Common myeloid progenitor, CD34-positive (primary cell): ENCODE data around the gene EIF4EBP2.

Source experiments
- CTCF ChIA-PET: fragments of 350-600 bp; sonication (Branson Sonifier 250); formaldehyde crosslinking; loops from one replicate; lab custom pipeline; 2021; ENCODE audit warnings: antibody characterized with exemption; lab: Charles Lee
- POLR2A ChIA-PET: fragments of 350-600 bp; sonication (Branson Sonifier 250); formaldehyde crosslinking; loops from one replicate; lab custom pipeline; 2021; ENCODE audit warnings: antibody characterized with exemption; lab: Charles Lee
- DNase-seq, 3 donors: peaks; one replicate each; pipeline versions ENCODE4 v3.0.0 to v3.0.0-alpha.2; 2013
- H3K27ac ChIP-seq, 2 experiments: 1 replicate in 1 of 2; 2 replicates in 1 of 2; pipeline ENCODE4 v1.7.0; 2013; ENCODE audit warnings: inconsistent platforms in 2 of 2, low read length in 2 of 2, mild to moderate bottlenecking in 2 of 2, low read depth in 1 of 2, moderate library complexity in 1 of 2; ENCODE audit not compliant: severe bottlenecking in 2 of 2, insufficient read depth in 1 of 2, poor library complexity in 1 of 2
- H3K27me3 ChIP-seq, 5 experiments: replicated peaks in 2 of 5; 1 replicate in 3 of 5; 2 replicates in 2 of 5; pipeline versions ENCODE4 v1.6.1 to v1.7.0; 2013; ENCODE audit warnings: low read length in 4 of 5, mild to moderate bottlenecking in 2 of 5, moderate library complexity in 2 of 5, inconsistent platforms in 1 of 5; ENCODE audit not compliant: insufficient read depth in 5 of 5, control insufficient read depth in 4 of 5
- H3K36me3 ChIP-seq, 4 experiments: 1 replicate in 2 of 4; 2 replicates in 2 of 4; pipeline versions ENCODE4 v1.6.1 to v1.7.0; 2013; ENCODE audit warnings: low read length in 3 of 4, control low read depth in 1 of 4, mild to moderate bottlenecking in 1 of 4; ENCODE audit not compliant: control insufficient read depth in 4 of 4, insufficient read depth in 4 of 4
- H3K4me1 ChIP-seq, 4 experiments: 1 replicate in 3 of 4; 2 replicates in 1 of 4; pipeline versions ENCODE4 v1.6.1 to v1.7.1; 2013; ENCODE audit warnings: low read length in 3 of 4, mild to moderate bottlenecking in 3 of 4, control low read depth in 1 of 4, inconsistent platforms in 1 of 4, moderate library complexity in 1 of 4; ENCODE audit not compliant: control insufficient read depth in 4 of 4, insufficient read depth in 4 of 4; ENCODE audit errors: control extremely low read depth in 1 of 4
- H3K4me3 ChIP-seq, 7 experiments: 1 replicate in 4 of 7; 2 replicates in 3 of 7; pipeline versions ENCODE4 v1.5.1 to v1.7.0; 2013; ENCODE audit warnings: mild to moderate bottlenecking in 7 of 7, low read length in 6 of 7, moderate library complexity in 6 of 7, inconsistent platforms in 2 of 7, low read depth in 2 of 7, control low read depth in 1 of 7; ENCODE audit not compliant: insufficient read depth in 4 of 7, control insufficient read depth in 1 of 7; ENCODE audit errors: extremely low read depth in 1 of 7
- H3K9me3 ChIP-seq, 5 experiments: 1 replicate in 4 of 5; 2 replicates in 1 of 5; pipeline versions ENCODE4 v1.6.1 to v1.7.1; 2013; ENCODE audit warnings: low read length in 4 of 5, mild to moderate bottlenecking in 2 of 5, inconsistent platforms in 1 of 5, low read depth in 1 of 5, moderate library complexity in 1 of 5; ENCODE audit not compliant: control insufficient read depth in 4 of 5, insufficient read depth in 2 of 5; ENCODE audit errors: control extremely low read depth in 1 of 5
- WGBS: methylation state at CpG from one replicate; pipeline ENCODE4 v1.1.5; 2013; ENCODE audit not compliant: insufficient coverage; 5-methylcytosine and 5-hydroxymethylcytosine counted together

EIF4EBP2 gene

DNA sequence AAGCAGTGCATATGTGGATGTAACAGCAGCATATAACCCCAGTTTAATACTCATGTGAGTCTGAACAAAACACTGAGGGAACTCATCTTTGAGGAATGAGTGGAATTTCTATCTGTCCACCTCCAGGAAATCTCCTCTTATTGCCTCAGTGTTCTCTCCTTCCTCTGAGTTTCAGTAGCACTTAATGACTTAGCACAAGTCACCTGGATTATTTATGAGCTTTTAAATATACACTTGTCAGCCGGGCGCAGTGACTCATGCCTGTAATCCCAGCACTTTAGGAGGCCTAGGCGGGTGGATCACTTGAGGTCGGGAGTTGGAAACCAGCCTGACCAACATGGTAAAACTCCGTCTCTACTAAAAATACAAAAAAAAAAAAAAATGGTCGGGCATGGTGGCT, 25.8 kb upstream of the EIF4EBP2 start:
- DNase-seq = peak in 2 of 3 donors; percentile 21 to 62
- Histone ChIP-seq H3K27ac (no peak overlapping the region), H3K9me3 (peaks cover 0 to 4% (median 0%) of the 10 kb centered on the region in 5 experiments), H3K27me3 (peaks cover 0 to 6% (median 0%) of the 10 kb centered on the region in 5 experiments), H3K4me3 (no peak overlapping the region), H3K36me3 (peaks cover 0 to 6% (median 3%) of the 10 kb centered on the region in 4 experiments), H3K4me1 (peaks cover 2 to 18% (median 14%) of the 10 kb centered on the region in 4 experiments)
- POLR2A ChIA-PET = no interaction called here
- 52% methylated on average over 5 of the region's 6 CpGs for WGBS
- CTCF ChIA-PET = interaction anchor here (1.1 to 1.8 kb wide), 4 partner anchors 14 to 146 kb away, joined by 3 to 12 read pairs (median 4); no protein-coding TSS in a partner anchor

- H3K27ac ChIP-seq = no peak overlapping the region
- no peak for DNase-seq
- peaks cover 2 to 18% (median 14%) of the 10 kb centered on the region in 4 experiments for H3K4me1 ChIP-seq
- CTCF ChIA-PET = interaction anchor here (0.8 to 3.3 kb wide), 5 partner anchors 11 to 158 kb away, joined by 3 to 22 read pairs (median 4); no protein-coding TSS in a partner anchor
- no peak overlapping the region for H3K4me3 ChIP-seq
- POLR2A ChIA-PET = no interaction called here
- peaks cover 0 to 9% (median 0%) of the 10 kb centered on the region in 5 experiments for H3K27me3 ChIP-seq
- H3K9me3 ChIP-seq = peaks cover 0 to 4% (median 0%) of the 10 kb centered on the region in 5 experiments
- peaks cover 0 to 6% (median 0%) of the 10 kb centered on the region in 4 experiments for H3K36me3 ChIP-seq
- WGBS = 99% methylated on average over 13 of the region's 14 CpGs
Observed at GRCh38 chr10:70379581-70380176, 24.3 kb upstream of the EIF4EBP2 start.

- ChIA-PET POLR2A (interaction anchor here (0.5 kb wide), 1 partner anchor 55 kb away, joined by 3 read pairs; no protein-coding TSS in a partner anchor), CTCF (interaction anchor here (1.0 to 3.3 kb wide), 5 partner anchors 10 to 234 kb away, joined by 3 to 22 read pairs (median 4); partner anchors contain the start of gene TYSND1)
- Histone ChIP-seq H3K27ac (no peak overlapping the region), H3K36me3 (no peaks in the 10 kb centered on the region), H3K9me3 (peaks cover 0 to 4% (median 0%) of the 10 kb centered on the region in 5 experiments), H3K4me3 (no peak overlapping the region), H3K27me3 (peaks cover 0 to 12% (median 0%) of the 10 kb centered on the region in 5 experiments), H3K4me1 (peaks cover 2 to 18% (median 14%) of the 10 kb centered on the region in 4 experiments)
- DNase-seq = no peak
- WGBS = 94% methylated on average over 6 of the region's 7 CpGs
Observed at GRCh38 chr10:70380350-70381135, 23.4 kb upstream of the EIF4EBP2 start.

- no peak for DNase-seq
- H3K9me3 ChIP-seq = peaks cover 0 to 4% (median 0%) of the 10 kb centered on the region in 5 experiments
- peaks cover 2 to 18% (median 14%) of the 10 kb centered on the region in 4 experiments for H3K4me1 ChIP-seq
- peaks cover 0 to 12% (median 0%) of the 10 kb centered on the region in 5 experiments for H3K27me3 ChIP-seq
- under 1% methylated on average over 40 of the region's 61 CpGs for WGBS
- no peaks in the 10 kb centered on the region for H3K36me3 ChIP-seq
- no peak overlapping the region for H3K27ac ChIP-seq
- POLR2A ChIA-PET = no interaction called here
- peak overlapping the region; percentile 59 to 82 (median 77) for H3K4me3 ChIP-seq
- CTCF ChIA-PET = interaction anchor here (0.8 to 3.3 kb wide), 5 partner anchors 13 to 235 kb away, joined by 3 to 22 read pairs (median 3); partner anchors contain the start of genes EIF4EBP2 and TYSND1
Observed at GRCh38 chr10:70381471-70382421, 22.2 kb upstream of the EIF4EBP2 start.

- WGBS = 60% methylated on average over 3 of the region's 4 CpGs
- DNase-seq = no peak
- no peak overlapping the region for H3K4me3 ChIP-seq
- H3K27ac ChIP-seq = no peak overlapping the region
- POLR2A ChIA-PET = no interaction called here
- H3K9me3 ChIP-seq = no peaks in the 10 kb centered on the region
- H3K27me3 ChIP-seq = peaks cover 0 to 9% (median 2%) of the 10 kb centered on the region in 5 experiments
- peaks cover 0 to 5% (median 1%) of the 10 kb centered on the region in 4 experiments for H3K4me1 ChIP-seq
- CTCF ChIA-PET = interaction anchor here (0.6 to 1.8 kb wide), 2 partner anchors 11 to 12 kb away, joined by 3 to 4 read pairs; partner anchors contain the start of gene EIF4EBP2
- no peaks in the 10 kb centered on the region for H3K36me3 ChIP-seq
Observed at GRCh38 chr10:70391654-70392053, 12.3 kb upstream of the EIF4EBP2 start.

DNA sequence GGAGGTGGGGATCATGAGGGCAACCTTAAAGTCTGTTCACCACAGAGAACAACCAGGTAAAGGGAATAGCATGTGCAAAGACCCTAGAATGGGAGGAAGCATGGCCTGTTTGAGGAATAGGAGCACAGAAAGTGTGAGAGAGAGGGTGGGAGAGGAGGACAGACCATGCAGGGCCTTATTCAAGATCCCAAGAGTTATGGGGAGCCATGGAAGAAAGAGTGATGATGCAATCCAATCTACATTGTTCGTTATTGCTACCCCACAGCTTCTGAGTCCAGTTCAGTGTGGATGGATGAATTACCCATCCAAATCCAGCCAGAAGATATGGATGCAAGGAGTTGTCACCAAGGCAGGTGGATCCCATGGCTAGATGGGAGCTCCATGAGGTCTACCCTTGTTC, 7.8 kb upstream of the EIF4EBP2 start:
- no peaks in the 10 kb centered on the region for H3K4me1 ChIP-seq
- H3K9me3 ChIP-seq = no peaks in the 10 kb centered on the region
- POLR2A ChIA-PET = no interaction called here
- H3K36me3 ChIP-seq = no peaks in the 10 kb centered on the region
- CTCF ChIA-PET = interaction anchor here (1.5 to 1.8 kb wide), 2 partner anchors 9 to 31 kb away, joined by 3 to 10 read pairs; no protein-coding TSS in a partner anchor
- no peak for DNase-seq
- H3K27me3 ChIP-seq = peaks cover 0 to 7% (median 0%) of the 10 kb centered on the region in 5 experiments
- no peak overlapping the region for H3K4me3 ChIP-seq
- 100% methylated on average over 1 of the region's 1 CpG for WGBS
- no peak overlapping the region for H3K27ac ChIP-seq
